C4-2B (cell line): ENCODE measurements around the gene IDUA.

ENCODE experiments used
- H3K27ac ChIP-seq: fragments of 450-650 bp; 2 replicates; pipeline ENCODE4 v1.5.1; 2017
- CTCF ChIP-seq: fragments of 450-650 bp; conservative IDR thresholded peaks from 2 replicates; pipeline ENCODE4 v1.5.1; 2017; ENCODE audit warnings: mild to moderate bottlenecking
- ZFX ChIP-seq: fragments of 450-650 bp; IDR thresholded peaks from 2 replicates; pipeline ENCODE4 v1.6.1; 2017

IDUA gene

DNA sequence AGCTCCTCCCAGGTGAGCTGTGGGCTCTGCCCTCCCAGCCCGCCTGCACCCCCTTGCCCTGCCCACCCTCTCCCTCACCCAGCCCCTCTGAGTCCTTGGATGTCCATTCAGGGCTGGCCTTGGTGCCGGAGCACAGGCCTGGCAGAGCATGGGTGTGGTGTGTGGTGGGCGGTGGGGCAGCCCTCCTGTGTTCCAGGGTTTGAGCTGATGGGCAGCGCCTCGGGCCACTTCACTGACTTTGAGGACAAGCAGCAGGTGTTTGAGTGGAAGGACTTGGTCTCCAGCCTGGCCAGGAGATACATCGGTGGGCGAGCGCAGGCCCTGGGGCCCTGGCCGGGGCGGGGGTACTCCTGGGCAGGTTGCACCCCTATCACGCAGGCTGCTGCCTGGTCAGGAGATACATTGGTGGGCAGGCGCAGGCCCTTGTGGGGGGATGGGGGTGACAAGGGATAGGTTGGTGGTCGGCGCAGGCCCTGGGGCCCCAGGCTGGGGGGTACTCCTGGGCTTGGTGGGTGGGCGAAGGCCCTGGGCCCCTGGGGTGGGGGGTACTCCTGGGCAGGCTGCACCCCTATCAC lies 13.9 kb downstream of the IDUA start:
- no peak overlapping the region for H3K27ac ChIP-seq
- TF ChIP-seq CTCF, result no peak
- no peak for TF ChIP-seq ZFX

GRCh38 chr4:1001561-1002130 lies 14.8 kb downstream of the IDUA start:
- no peak for TF ChIP-seq ZFX
- TF ChIP-seq CTCF, result no peak
- no peak overlapping the region for H3K27ac ChIP-seq

DNA sequence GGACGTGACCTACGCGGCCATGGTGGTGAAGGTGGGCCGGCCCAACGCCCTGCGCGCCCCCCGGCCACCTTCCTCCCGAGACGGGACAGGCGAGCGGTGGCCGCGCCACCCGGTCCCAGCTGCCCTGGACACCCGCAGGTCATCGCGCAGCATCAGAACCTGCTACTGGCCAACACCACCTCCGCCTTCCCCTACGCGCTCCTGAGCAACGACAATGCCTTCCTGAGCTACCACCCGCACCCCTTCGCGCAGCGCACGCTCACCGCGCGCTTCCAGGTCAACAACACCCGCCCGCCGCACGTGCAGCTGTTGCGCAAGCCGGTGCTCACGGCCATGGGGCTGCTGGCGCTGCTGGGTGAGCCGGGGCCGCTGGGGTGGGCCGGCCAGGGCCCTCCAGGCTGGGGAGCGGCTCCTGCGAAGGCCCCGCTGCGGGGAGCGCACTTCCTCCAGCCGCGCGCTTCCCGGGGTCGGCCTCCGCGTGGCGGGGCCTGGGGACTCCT lies 15.3 kb downstream of the IDUA start:
- TF ChIP-seq ZFX (no peak), CTCF (no peak)
- no peak overlapping the region for H3K27ac ChIP-seq

DNA sequence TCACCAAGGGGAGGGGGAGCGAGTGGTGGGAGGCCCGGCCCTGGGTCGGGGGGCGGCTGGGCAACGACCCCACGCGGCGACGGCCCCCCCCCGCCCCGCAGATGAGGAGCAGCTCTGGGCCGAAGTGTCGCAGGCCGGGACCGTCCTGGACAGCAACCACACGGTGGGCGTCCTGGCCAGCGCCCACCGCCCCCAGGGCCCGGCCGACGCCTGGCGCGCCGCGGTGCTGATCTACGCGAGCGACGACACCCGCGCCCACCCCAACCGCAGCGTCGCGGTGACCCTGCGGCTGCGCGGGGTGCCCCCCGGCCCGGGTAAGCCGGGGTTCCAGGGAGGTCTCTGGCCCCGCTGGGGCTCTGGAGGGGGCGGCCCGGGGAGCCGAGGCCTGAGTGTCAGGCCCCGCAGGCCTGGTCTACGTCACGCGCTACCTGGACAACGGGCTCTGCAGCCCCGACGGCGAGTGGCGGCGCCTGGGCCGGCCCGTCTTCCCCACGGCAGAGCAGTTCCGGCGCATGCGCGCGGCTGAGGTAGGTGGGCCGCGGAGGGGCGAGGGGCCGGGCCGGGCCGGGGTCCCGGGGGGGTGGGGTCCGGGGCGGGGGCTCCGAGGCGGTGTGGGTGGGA lies 15.9 kb downstream of the IDUA start:
- H3K27ac ChIP-seq, result no peak overlapping the region
- TF ChIP-seq CTCF (no peak), ZFX (no peak)

- TF ChIP-seq ZFX (no peak), CTCF (no peak)
- no peak overlapping the region for H3K27ac ChIP-seq
Observed at GRCh38 chr4:1003271-1004070, 16.6 kb downstream of the IDUA start.

DNA sequence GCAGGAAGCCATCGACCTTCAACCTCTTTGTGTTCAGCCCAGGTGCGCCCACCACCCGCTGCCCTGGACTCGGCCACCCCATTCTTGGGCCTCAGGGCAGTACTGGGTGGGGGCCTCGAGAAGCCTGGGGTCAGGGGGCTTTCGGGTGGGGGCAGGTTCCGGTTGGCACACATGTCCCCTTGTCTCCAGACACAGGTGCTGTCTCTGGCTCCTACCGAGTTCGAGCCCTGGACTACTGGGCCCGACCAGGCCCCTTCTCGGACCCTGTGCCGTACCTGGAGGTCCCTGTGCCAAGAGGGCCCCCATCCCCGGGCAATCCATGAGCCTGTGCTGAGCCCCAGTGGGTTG lies 17.2 kb downstream of the IDUA start:
- no peak overlapping the region for H3K27ac ChIP-seq
- TF ChIP-seq CTCF, result no peak
- TF ChIP-seq ZFX, result no peak
